ENCODE data around the gene KIF26A.

KIF26A gene

GRCh38 chr14:104166698-104167097, 28.3 kb downstream of the KIF26A start:
- H3K4me1 ChIP-seq, result peaks cover 74% of the 10 kb centered on the region

DNA sequence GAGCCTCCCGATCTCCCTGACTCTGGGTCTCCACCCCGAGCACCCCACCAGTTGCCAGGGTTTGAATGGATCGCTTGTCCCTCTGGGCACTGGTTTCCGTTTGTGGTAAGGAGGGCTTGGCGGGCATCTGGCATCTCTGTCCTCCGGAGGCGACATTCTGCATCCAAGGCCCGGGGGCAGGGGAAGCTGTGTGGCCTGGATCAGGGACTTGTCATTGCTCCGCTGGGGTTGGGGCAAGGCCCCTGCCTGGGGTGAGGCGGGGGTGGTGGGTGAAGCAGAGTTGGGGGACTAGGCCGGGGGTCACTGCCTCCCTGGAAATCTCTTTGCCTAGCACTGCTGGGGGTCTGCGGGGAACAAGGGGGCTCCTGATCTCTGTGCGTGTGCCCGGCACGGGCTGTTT, 30.2 kb downstream of the KIF26A start:
- peaks cover 40% of the 10 kb centered on the region for H3K36me3 ChIP-seq
- H3K4me3 ChIP-seq, result no peak overlapping the region
- TF ChIP-seq Cebpa-rat (IDR thresholded peaks at IDR 0.05), result no peak
- H4K20me1 ChIP-seq, result peaks cover 75% of the 10 kb centered on the region
- H3K9ac ChIP-seq, result peak overlapping the region; percentile 39
- H3K27me3 ChIP-seq, result no peaks in the 10 kb centered on the region
- H3K27ac ChIP-seq, result peak overlapping the region; percentile 38; the same call in 1 of the 2 replicates
- H3K4me2 ChIP-seq, result peak overlapping the region; percentile 93
- peaks cover 66% of the 10 kb centered on the region for H3K4me1 ChIP-seq
- H3K9me3 ChIP-seq, result no peaks in the 10 kb centered on the region

More at GRCh38 chr14:104166698-104167097, 28.3 kb downstream of the KIF26A start:
- Histone ChIP-seq H3K36me3 (peaks cover 29% of the 10 kb centered on the region), H3K4me3 (peak overlapping the region; percentile 45), H3K4me2 (peak overlapping the region; percentile 93), H3K27ac (peak overlapping the region; percentile 56; the same call in 1 of the 2 replicates), H3K9ac (no peak overlapping the region; the same call in 1 of the 2 replicates), H4K20me1 (peaks cover 86% of the 10 kb centered on the region), H3K9me3 (no peaks in the 10 kb centered on the region), H3K27me3 (no peaks in the 10 kb centered on the region)
- no peak for TF ChIP-seq Cebpa-rat (IDR thresholded peaks at IDR 0.05)

GRCh38 chr14:104169005-104169698, 30.8 kb downstream of the KIF26A start:
- H3K9me3 ChIP-seq, result no peaks in the 10 kb centered on the region
- no peaks in the 10 kb centered on the region for H3K27me3 ChIP-seq
- no peak for TF ChIP-seq Cebpa-rat (IDR thresholded peaks at IDR 0.05)
- peaks cover 61% of the 10 kb centered on the region for H3K4me1 ChIP-seq
- peaks cover 75% of the 10 kb centered on the region for H4K20me1 ChIP-seq
- no peak overlapping the region for H3K4me3 ChIP-seq
- peak overlapping the region; percentile 39 for H3K9ac ChIP-seq
- peaks cover 46% of the 10 kb centered on the region for H3K36me3 ChIP-seq
- peak overlapping the region; percentile 93 for H3K4me2 ChIP-seq
- H3K27ac ChIP-seq, result no peak overlapping the region

DNA sequence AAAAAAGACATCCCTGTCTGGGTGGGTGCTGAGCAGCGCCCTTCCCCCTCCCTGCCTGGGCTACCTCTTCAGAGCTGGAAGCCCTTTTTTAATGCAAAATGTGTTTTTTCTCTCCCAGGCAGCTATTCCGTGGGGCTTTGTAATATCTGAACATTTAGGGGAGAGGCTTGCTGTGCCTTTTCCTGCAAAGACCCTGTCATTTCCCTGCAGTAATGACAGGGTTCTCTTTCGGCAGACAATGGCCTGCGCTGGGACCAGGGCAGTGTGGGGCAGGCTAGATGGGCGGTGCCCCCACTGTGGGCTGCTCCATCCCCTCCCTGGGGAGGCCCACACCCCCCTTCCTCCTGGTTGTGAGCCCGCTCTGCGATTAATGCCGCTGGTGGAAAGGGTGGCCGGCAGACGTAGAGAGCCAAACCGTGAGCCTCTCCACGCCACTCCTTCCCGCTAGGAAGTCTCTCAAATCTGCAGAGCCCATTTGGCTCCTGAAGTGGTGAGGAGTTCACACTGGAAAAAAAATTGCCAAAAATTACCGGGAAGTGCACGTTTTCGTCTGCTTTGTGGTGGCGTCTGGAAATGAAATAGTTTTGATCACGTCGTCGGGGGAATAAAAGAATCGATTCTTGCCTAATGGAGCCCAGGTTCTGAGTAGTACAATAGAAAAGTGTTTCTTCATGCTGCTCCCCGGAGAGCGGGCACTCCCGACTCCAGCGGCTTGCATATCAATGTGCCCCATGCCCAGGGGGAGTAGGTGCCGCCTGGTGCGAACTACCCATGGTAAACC, 31.5 kb downstream of the KIF26A start:
- Histone ChIP-seq H3K4me3 (no peak overlapping the region), H3K4me1 (peaks cover 60% of the 10 kb centered on the region), H4K20me1 (peaks cover 74% of the 10 kb centered on the region), H3K27me3 (no peaks in the 10 kb centered on the region), H3K4me2 (peak overlapping the region; percentile 93), H3K9ac (no peak overlapping the region), H3K36me3 (peaks cover 53% of the 10 kb centered on the region), H3K9me3 (no peaks in the 10 kb centered on the region), H3K27ac (no peak overlapping the region)
- TF ChIP-seq Cebpa-rat (IDR thresholded peaks at IDR 0.05), result no peak

GRCh38 chr14:104171029-104171697, 32.8 kb downstream of the KIF26A start:
- no peak for TF ChIP-seq Cebpa-rat (IDR thresholded peaks at IDR 0.05)
- Histone ChIP-seq H3K27ac (no peak overlapping the region), H3K9ac (no peak overlapping the region), H3K4me1 (peaks cover 60% of the 10 kb centered on the region), H4K20me1 (peaks cover 74% of the 10 kb centered on the region), H3K4me2 (no peak overlapping the region), H3K4me3 (no peak overlapping the region), H3K9me3 (no peaks in the 10 kb centered on the region), H3K27me3 (no peaks in the 10 kb centered on the region), H3K36me3 (peaks cover 66% of the 10 kb centered on the region)

GRCh38 chr14:104171895-104172294, 33.5 kb downstream of the KIF26A start:
- Histone ChIP-seq H3K27ac (no peak overlapping the region), H3K9me3 (no peaks in the 10 kb centered on the region), H3K4me3 (no peak overlapping the region), H3K9ac (no peak overlapping the region), H3K4me2 (no peak overlapping the region), H3K36me3 (peaks cover 73% of the 10 kb centered on the region), H4K20me1 (peaks cover 70% of the 10 kb centered on the region), H3K27me3 (no peaks in the 10 kb centered on the region), H3K4me1 (peaks cover 53% of the 10 kb centered on the region)
- TF ChIP-seq Cebpa-rat (IDR thresholded peaks at IDR 0.05), result no peak

DNA sequence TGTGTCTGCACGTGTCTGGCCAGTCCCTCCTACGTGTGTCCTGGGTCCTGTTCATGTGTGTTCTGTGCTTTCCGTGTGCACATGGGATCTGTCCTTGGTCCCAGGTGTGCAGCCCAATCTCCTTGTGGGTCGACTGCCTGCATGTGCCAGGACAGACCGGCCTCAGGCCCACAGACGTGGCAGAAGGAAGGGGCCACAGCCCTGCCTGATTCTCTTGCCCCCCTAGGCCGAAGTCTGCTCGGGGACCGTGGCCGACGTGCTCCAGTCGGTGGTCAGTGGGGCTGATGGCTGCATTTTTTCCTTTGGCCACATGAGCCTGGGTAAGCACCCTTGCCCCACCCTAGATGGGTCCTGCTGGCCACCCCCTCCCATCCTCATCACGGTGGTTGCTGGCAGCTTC, 34.0 kb downstream of the KIF26A start:
- Histone ChIP-seq H3K4me2 (no peak overlapping the region), H3K4me1 (peaks cover 49% of the 10 kb centered on the region), H3K9me3 (no peaks in the 10 kb centered on the region), H3K27ac (no peak overlapping the region), H3K4me3 (no peak overlapping the region), H3K27me3 (no peaks in the 10 kb centered on the region), H4K20me1 (peaks cover 67% of the 10 kb centered on the region), H3K9ac (no peak overlapping the region), H3K36me3 (peaks cover 78% of the 10 kb centered on the region)
- no peak for TF ChIP-seq Cebpa-rat (IDR thresholded peaks at IDR 0.05)

GRCh38 chr14:104172880-104173279, 34.5 kb downstream of the KIF26A start:
- Histone ChIP-seq H3K9ac (no peak overlapping the region), H4K20me1 (peaks cover 65% of the 10 kb centered on the region), H3K4me1 (peaks cover 49% of the 10 kb centered on the region), H3K4me2 (no peak overlapping the region), H3K4me3 (no peak overlapping the region), H3K27me3 (no peaks in the 10 kb centered on the region), H3K9me3 (no peaks in the 10 kb centered on the region), H3K36me3 (peaks cover 83% of the 10 kb centered on the region), H3K27ac (no peak overlapping the region)
- no peak for TF ChIP-seq Cebpa-rat (IDR thresholded peaks at IDR 0.05)

DNA sequence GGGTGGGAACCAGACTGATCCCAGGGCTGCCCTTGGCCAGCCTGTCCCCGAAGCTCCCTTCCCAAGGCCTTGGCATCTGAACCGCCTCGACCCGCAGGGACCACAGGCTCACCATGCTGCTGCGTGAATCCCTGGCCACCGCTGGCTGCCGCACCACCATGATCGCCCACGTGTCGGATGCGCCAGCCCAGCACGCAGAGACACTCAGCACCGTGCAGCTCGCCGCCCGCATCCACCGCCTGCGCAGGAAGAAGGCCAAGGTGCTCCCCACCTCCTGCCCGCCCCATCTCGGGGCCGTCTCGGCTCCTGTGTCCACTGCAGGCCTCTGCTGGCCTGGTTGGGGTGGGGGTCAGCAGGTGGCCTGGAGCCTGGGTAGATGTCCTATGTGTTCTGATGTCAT, 35.7 kb downstream of the KIF26A start:
- H3K36me3 ChIP-seq, result peaks cover 86% of the 10 kb centered on the region
- peaks cover 42% of the 10 kb centered on the region for H3K4me1 ChIP-seq
- H3K4me3 ChIP-seq, result no peak overlapping the region
- H3K4me2 ChIP-seq, result 0 out of 2 replicates have a peak overlapping the region, but pooled peaks have one; percentile 19
- H3K9ac ChIP-seq, result no peak overlapping the region
- H3K27me3 ChIP-seq, result no peaks in the 10 kb centered on the region
- TF ChIP-seq Cebpa-rat (IDR thresholded peaks at IDR 0.05), result no peak
- no peak overlapping the region for H3K27ac ChIP-seq
- H4K20me1 ChIP-seq, result peaks cover 53% of the 10 kb centered on the region
- no peaks in the 10 kb centered on the region for H3K9me3 ChIP-seq
